ENCODE measurements around the gene NHSL2.
A peak's percentile ranks its signal among the peaks of the same experiment; 100 is the strongest.

NHSL2 gene

GRCh38 chrX:72181178-72182125, 270.8 kb downstream of the NHSL2 start, which contains the start of gene PIN4:
Gene PIN4, plus strand, starts transcription at chrX:72181757. Its CDS starts 29 bp downstream, at chrX:72181786.
- Histone ChIP-seq H3K4me1 (ENCODE audit: insufficient read depth, low read length) (peaks cover 2% of the 10 kb centered on the region), H3K27me3 (ENCODE audit: insufficient read depth, low read length) (no peaks in the 10 kb centered on the region), H3K36me3 (ENCODE audit: insufficient read depth, low read depth, low read length) (no peaks in the 10 kb centered on the region), H3K9ac (ENCODE audit: low read depth, low read length) (peak within 1 kb of the TSS; percentile 98), H3K27ac (ENCODE audit: low read length) (peak within 1 kb of the TSS; percentile 77), H3K9me3 (ENCODE audit: insufficient read depth, low read depth, low read length) (no peaks in the 10 kb centered on the region), H3K4me3 (ENCODE audit: low read length) (peak within 1 kb of the TSS; percentile 98)

DNA sequence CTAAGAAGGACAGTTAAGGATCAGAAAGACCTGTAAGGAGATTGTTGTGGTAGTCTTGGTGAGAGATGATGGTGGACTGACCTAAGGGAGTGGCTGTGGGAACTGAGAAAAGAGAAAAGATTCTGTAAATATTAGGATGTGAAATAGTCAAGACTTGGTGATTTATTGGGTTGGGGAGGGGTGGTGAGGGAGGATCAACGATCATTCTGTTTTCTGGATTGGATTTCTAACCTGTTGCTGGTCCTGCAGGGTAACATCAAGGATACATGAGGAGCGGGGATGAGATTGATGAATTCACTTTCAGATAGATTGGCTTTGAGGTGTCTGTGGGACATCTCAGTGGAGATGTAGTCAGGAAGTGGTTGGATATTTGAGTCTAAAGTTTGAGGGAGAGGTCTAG, 272.3 kb downstream of the NHSL2 start:
- Histone ChIP-seq H3K4me1 (ENCODE audit: insufficient read depth, low read length) (peaks cover 2% of the 10 kb centered on the region), H3K9me3 (ENCODE audit: insufficient read depth, low read depth, low read length) (no peaks in the 10 kb centered on the region), H3K27me3 (ENCODE audit: insufficient read depth, low read length) (no peaks in the 10 kb centered on the region), H3K9ac (ENCODE audit: low read depth, low read length) (peak overlapping the region; percentile 98; the same call in 1 of the 2 replicates), H3K4me3 (ENCODE audit: low read length) (peak overlapping the region; percentile 98), H3K36me3 (ENCODE audit: insufficient read depth, low read depth, low read length) (peaks cover 9% of the 10 kb centered on the region), H3K27ac (ENCODE audit: low read length) (no peak overlapping the region)

DNA sequence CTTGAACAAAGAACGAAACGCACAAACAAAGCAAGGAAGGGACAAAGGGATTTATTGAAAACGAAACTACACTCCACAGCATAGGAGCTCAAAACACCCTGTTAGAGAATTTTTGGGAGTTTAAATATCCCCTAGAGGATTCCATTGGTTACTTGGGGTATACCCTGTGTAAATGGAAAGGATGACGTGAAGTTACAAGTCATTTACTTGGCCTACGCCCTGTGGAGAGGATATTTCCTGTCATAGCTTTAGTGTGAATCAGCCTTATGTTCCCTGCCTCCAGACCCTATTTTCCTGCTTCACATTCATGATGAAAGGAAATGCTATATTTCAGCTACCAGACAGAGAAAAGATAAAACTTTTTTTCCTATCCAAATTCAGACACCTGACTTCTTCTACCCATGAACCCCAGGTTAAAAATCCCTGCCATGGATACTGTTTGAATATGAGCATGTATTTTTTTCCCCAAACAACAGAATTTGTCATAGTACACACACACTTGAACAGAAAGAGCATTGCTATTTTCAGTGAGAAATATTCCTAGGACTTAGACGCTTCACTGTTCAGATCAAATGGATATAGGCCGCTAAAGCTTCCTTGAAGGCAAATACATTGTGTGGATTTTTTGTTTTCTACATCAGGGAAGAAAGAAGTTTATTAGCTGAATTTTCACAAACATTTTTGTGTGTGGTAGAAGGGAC, 291.3 kb downstream of the NHSL2 start:
- Histone ChIP-seq H3K4me3 (ENCODE audit: low read length) (no peak overlapping the region), H3K4me1 (ENCODE audit: insufficient read depth, low read length) (peaks cover 21% of the 10 kb centered on the region), H3K27ac (ENCODE audit: low read length) (no peak overlapping the region), H3K27me3 (ENCODE audit: insufficient read depth, low read length) (no peaks in the 10 kb centered on the region), H3K9me3 (ENCODE audit: insufficient read depth, low read depth, low read length) (no peaks in the 10 kb centered on the region), H3K36me3 (ENCODE audit: insufficient read depth, low read depth, low read length) (peaks cover 40% of the 10 kb centered on the region), H3K9ac (ENCODE audit: low read depth, low read length) (peak overlapping the region; percentile 65)

All from iPS-20b (cell line).